Right lung (tissue), 5 donors: Measurements from ENCODE around the gene PRND. TPM values are rescaled to one million over a fixed set of nuclear protein-coding genes. Genes with fewer than 3 reads are reported as not detected.

Experiments used
- DNase-seq, 2 donors: peaks; one replicate each; pipeline ENCODE4 v3.0.0-alpha.2; 2013
- polyA plus RNA-seq, 5 donors: library from polyadenylated mRNA; unstranded; fragments of 120-200 nt; gene quantifications; one replicate each; pipeline versions ENCODE4 v1.2.1 to v1.2.3, GENCODE V29; 2013; ENCODE audit warnings: inconsistent platforms in 1 of 5, low replicate concordance in 1 of 5; ENCODE audit not compliant: insufficient read length in 5 of 5, insufficient read depth in 1 of 5

PRND gene
- polyA plus RNA-seq, 5 donors = 15.0 to 24.2 (median 15.4) TPM

DNA sequence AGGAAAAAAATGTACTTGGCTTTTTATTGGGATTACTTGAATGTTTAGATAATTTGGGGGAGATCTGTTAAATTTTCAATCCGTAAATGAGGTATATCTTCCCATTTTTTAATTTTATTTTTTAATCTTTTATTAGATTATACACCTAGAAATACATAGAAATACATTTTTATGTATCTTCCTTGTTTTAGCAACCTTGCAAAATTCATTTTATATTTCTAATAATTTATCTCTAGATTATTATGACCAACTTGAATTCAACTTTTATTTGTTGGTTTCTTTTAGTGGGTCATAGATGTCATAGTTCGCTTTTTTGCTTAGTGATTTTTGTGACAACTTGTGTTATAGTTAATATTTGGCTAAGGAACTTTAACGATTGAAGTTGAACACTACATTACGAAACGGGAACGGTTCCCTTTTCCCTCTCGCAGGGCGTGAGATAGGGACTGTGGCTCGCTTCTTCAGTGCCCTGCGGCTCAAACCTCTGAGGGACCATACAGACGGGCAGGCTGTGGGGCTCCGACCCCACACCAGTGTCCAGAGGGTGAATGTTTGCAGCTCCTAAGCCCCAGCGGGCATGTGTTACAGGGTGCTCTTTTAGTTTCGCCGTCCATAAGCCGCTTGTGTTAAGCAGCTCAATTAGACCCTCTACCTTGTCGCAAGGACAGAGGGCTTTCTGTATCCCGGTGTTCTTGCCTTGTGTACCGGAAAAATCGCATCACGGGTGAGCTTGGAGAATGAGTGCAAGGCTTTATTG is 53.8 kb downstream of the PRND start:
- DNase-seq = no peak

DNA sequence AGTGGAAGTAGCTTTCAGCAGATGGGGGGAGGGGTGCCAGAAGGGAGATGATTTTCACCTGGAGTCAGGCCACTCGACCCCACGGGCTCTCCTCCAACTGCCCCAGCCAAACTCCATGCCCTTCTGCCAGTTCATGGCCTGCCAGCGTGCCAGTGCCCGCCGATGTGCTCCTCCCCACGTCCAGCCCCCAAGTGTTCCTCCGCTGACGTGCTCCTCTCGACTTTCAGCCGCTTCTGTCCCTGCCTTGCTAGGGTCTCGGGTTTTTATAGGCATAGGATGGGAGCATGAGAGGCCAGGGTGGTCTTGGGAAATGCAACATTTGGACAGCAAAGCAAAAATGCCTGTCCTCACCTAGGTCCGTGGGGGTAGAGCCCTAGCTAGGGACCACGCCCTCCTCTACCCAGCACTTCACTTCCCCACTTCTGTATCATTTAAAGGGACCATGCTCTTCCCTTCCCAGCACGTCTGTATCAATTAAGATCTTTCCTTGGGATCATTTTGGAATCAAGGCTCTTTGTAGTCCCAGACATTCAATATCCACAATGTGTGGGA is 54.4 kb downstream of the PRND start:
- DNase-seq = no peak

Other genes with a start within 250 kb of the PRND start
- gene PRNP, start 35.5 kb upstream of the PRND start, polyA plus RNA-seq = 10 to 100 TPM; 62.4 to 69.9 (median 62.8) TPM
- 10 to 100 TPM; 23.6 to 38.3 (median 34.7) TPM for gene RASSF2, start 101.7 kb downstream of the PRND start, polyA plus RNA-seq